Tibial nerve (tissue), 4 donors: ENCODE data around the gene ATXN2L. TPM values are rescaled to one million over a fixed set of nuclear protein-coding genes. Genes with fewer than 3 reads are reported as not detected.
A peak's percentile ranks its signal among the peaks of the same experiment; 100 is the strongest.

Source experiments
- DNase-seq, 2 donors: peaks; one replicate each; pipeline ENCODE4 v3.0.0-alpha.2; 2019; ENCODE audit warnings: low spot score in 2 of 2
- H3K27ac ChIP-seq, 4 donors: fragments of 200-600 bp; sonication (generic) in 3 of 4; one replicate each; pipeline ENCODE4 v1.5.1; 2017 to 2019; ENCODE audit warnings: mild to moderate bottlenecking in 1 of 4
- H3K27me3 ChIP-seq, 2 donors: fragments of 200-600 bp; sonication (generic) in 1 of 2; one replicate each; pipeline versions ENCODE4 v1.5.1 to v1.6.0; 2017 to 2019
- H3K36me3 ChIP-seq, 3 donors: fragments of 200-600 bp; sonication (generic); one replicate each; pipeline ENCODE4 v1.5.1; 2018 to 2019
- H3K4me1 ChIP-seq, 4 donors: fragments of 200-600 bp; sonication (generic) in 3 of 4; one replicate each; pipeline ENCODE4 v1.5.1; 2017 to 2019
- H3K4me3 ChIP-seq, 4 donors: fragments of 200-600 bp; sonication (generic) in 3 of 4; one replicate each; pipeline ENCODE4 v1.5.1; 2017 to 2019; ENCODE audit warnings: mild to moderate bottlenecking in 1 of 4, moderate library complexity in 1 of 4
- H3K9me3 ChIP-seq, 4 donors: fragments of 200-600 bp; sonication (generic) in 3 of 4; one replicate each; pipeline ENCODE4 v1.5.1; 2017 to 2019
- CTCF ChIP-seq, 5 experiments: fragments of 200-600 bp in 3 of 5; fragments of 450-650 bp in 2 of 5; sonication (generic) in 3 of 5; IDR thresholded peaks; one replicate each; pipeline ENCODE4 v1.5.1; 2016 to 2019; ENCODE audit warnings: antibody characterized with exemption in 5 of 5, mild to moderate bottlenecking in 3 of 5, moderate library complexity in 2 of 5
- EP300 ChIP-seq, 2 donors: sonication (generic); formaldehyde crosslinking; IDR thresholded peaks; one replicate each; pipeline ENCODE4 v1.6.1; 2017; ENCODE audit warnings: antibody characterized with exemption in 2 of 2, mild to moderate bottlenecking in 1 of 2
- POLR2A ChIP-seq, 2 donors: fragments of 450-650 bp; IDR thresholded peaks; one replicate each; pipeline ENCODE4 v1.6.1; 2017; ENCODE audit warnings: antibody characterized with exemption in 2 of 2, mild to moderate bottlenecking in 2 of 2, moderate library complexity in 2 of 2
- WGBS, 2 donors: methylation state at CpG; one replicate each; pipeline ENCODE4 v1.1.5; 2018; 5-methylcytosine and 5-hydroxymethylcytosine counted together
- total RNA-seq, 4 donors: library from RNA; depleted of rRNA; stranded (reverse); fragments of >200 nt; gene quantifications; one replicate each; pipeline ENCODE4 v1.1.0, GENCODE V29; 2016

The ATXN2L gene
- total RNA-seq, 4 donors from 2014 or later, result 57.6 to 121 (median 87.7) TPM

- no peaks in the 10 kb centered on the region for H3K9me3 ChIP-seq
- H3K4me1 ChIP-seq, result peaks cover 0 to 32% (median 18%) of the 10 kb centered on the region in 4 donors
- H3K27ac ChIP-seq, result peak overlapping the region; percentile 77 to 95 (median 89)
- no peak for TF ChIP-seq CTCF (IDR thresholded peaks at IDR 0.05)
- TF ChIP-seq EP300 (IDR thresholded peaks at IDR 0.05), result no peak
- TF ChIP-seq POLR2A (IDR thresholded peaks at IDR 0.05), result no peak
- no peak for DNase-seq
- peaks cover 3 to 45% (median 24%) of the 10 kb centered on the region in 3 donors for H3K36me3 ChIP-seq
- H3K27me3 ChIP-seq, result no peaks in the 10 kb centered on the region
- WGBS, 2 donors, result 50 to 62% methylated on average over 10 of the region's 10 CpGs
- peak overlapping the region; percentile 64 to 99 (median 88) for H3K4me3 ChIP-seq
These were observed 22.5 kb downstream of the ATXN2L start for GRCh38 chr16:28845293-28845692.

- H3K27me3 ChIP-seq, result no peaks in the 10 kb centered on the region
- H3K4me3 ChIP-seq, result peak overlapping the region; percentile 64 to 99 (median 88)
- peaks cover 0 to 32% (median 18%) of the 10 kb centered on the region in 4 donors for H3K4me1 ChIP-seq
- no peak for TF ChIP-seq EP300 (IDR thresholded peaks at IDR 0.05)
- no peak for TF ChIP-seq CTCF (IDR thresholded peaks at IDR 0.05)
- peak overlapping the region; percentile 77 to 95 (median 89) for H3K27ac ChIP-seq
- peaks cover 3 to 43% (median 24%) of the 10 kb centered on the region in 3 donors for H3K36me3 ChIP-seq
- H3K9me3 ChIP-seq, result no peaks in the 10 kb centered on the region
- WGBS, 2 donors, result 2% methylated on average over 12 to 16 of the region's 16 CpGs
- DNase-seq, result no peak
These were observed 22.9 kb downstream of the ATXN2L start for GRCh38 chr16:28845761-28846079.

GRCh38 chr16:28846080-28846932, 23.5 kb downstream of the ATXN2L start, which contains the start of gene TUFM:
TSS of gene TUFM (minus strand) at chr16:28846348. CDS start at chr16:28846269, 79 bp downstream.
- whole genome bisulfite sequencing, 2 donors, result 1% methylated on average over 46 to 72 of the region's 73 CpGs
- no peaks in the 10 kb centered on the region for H3K27me3 ChIP-seq
- peaks cover 3 to 37% (median 24%) of the 10 kb centered on the region in 3 donors for H3K36me3 ChIP-seq
- H3K27ac ChIP-seq, result peak within 1 kb of the TSS; percentile 77 to 95 (median 89)
- peaks cover 0 to 32% (median 18%) of the 10 kb centered on the region in 4 donors for H3K4me1 ChIP-seq
- TF ChIP-seq POLR2A (IDR thresholded peaks at IDR 0.05) (peak in 1 of 2 donors; percentile 59), EP300 (IDR thresholded peaks at IDR 0.05) (peak; percentile 93 to 99), CTCF (IDR thresholded peaks at IDR 0.05) (peak; percentile 68 to 89 (median 85))
- peak within 1 kb of the TSS; percentile 64 to 99 (median 88) for H3K4me3 ChIP-seq
- H3K9me3 ChIP-seq, result no peaks in the 10 kb centered on the region
- peak; percentile 93 to 95 for DNase-seq

GRCh38 chr16:28846933-28847273, 24.1 kb downstream of the ATXN2L start:
- WGBS, 2 donors, result 17 to 39% methylated on average over 3 to 5 of the region's 5 CpGs
- Histone ChIP-seq H3K9me3 (no peaks in the 10 kb centered on the region), H3K27me3 (no peaks in the 10 kb centered on the region), H3K36me3 (peaks cover 3 to 31% (median 21%) of the 10 kb centered on the region in 3 donors), H3K4me3 (peak overlapping the region; percentile 56 to 99 (median 76)), H3K4me1 (peaks cover 0 to 32% (median 18%) of the 10 kb centered on the region in 4 donors), H3K27ac (peak overlapping the region; percentile 77 to 95 (median 89))
- no peak for DNase-seq
- TF ChIP-seq CTCF (IDR thresholded peaks at IDR 0.05), result no peak
- no peak for TF ChIP-seq EP300 (IDR thresholded peaks at IDR 0.05)
- TF ChIP-seq POLR2A (IDR thresholded peaks at IDR 0.05), result no peak

GRCh38 chr16:28858421-28858820, 35.6 kb downstream of the ATXN2L start:
- H3K27me3 ChIP-seq, result no peaks in the 10 kb centered on the region
- H3K27ac ChIP-seq, result no peak overlapping the region
- peaks cover 0 to 9% (median 0%) of the 10 kb centered on the region in 4 donors for H3K4me1 ChIP-seq
- H3K36me3 ChIP-seq, result peaks cover 0 to 7% (median 0%) of the 10 kb centered on the region in 3 donors
- no peaks in the 10 kb centered on the region for H3K9me3 ChIP-seq
- H3K4me3 ChIP-seq, result no peak overlapping the region
- DNase-seq, result no peak
- 91 to 93% methylated on average over 8 of the region's 8 CpGs for WGBS, 2 donors
- TF ChIP-seq EP300 (IDR thresholded peaks at IDR 0.05), result no peak
- no peak for TF ChIP-seq POLR2A (IDR thresholded peaks at IDR 0.05)
- no peak for TF ChIP-seq CTCF (IDR thresholded peaks at IDR 0.05)
